Mesenchymal stem cell (in vitro differentiated cells and primary cell): Measurements from ENCODE around the gene AKT2.
A peak's percentile ranks its signal among the peaks of the same experiment; 100 is the strongest.

ENCODE experiments used
- DNase-seq: peaks from one replicate; pipeline ENCODE4 v3.0.0-alpha.2; 2013
- H2AFZ ChIP-seq: one replicate; pipeline ENCODE4 v1.6.1; 2013; ENCODE audit warnings: low read depth, mild to moderate bottlenecking, control low read depth, inconsistent platforms, low read length, moderate library complexity
- H2AK5ac ChIP-seq: 2 replicates; pipeline ENCODE4 v1.6.1; 2013; ENCODE audit warnings: low read length, moderate library complexity, mild to moderate bottlenecking, inconsistent platforms; ENCODE audit not compliant: severe bottlenecking
- H2BK120ac ChIP-seq: one replicate; pipeline ENCODE4 v1.6.1; 2013; ENCODE audit warnings: low read depth, mild to moderate bottlenecking, inconsistent platforms, low read length, moderate library complexity
- H2BK12ac ChIP-seq, 2 experiments: one replicate each; pipeline ENCODE4 v1.6.1; 2013; ENCODE audit warnings: inconsistent platforms in 2 of 2, low read length in 2 of 2, mild to moderate bottlenecking in 2 of 2, moderate library complexity in 2 of 2, control low read depth in 1 of 2
- H2BK15ac ChIP-seq: one replicate; pipeline ENCODE4 v1.6.1; 2013; ENCODE audit warnings: mild to moderate bottlenecking, low read depth, inconsistent platforms; ENCODE audit not compliant: poor library complexity, severe bottlenecking
- H2BK5ac ChIP-seq: 2 replicates; pipeline ENCODE4 v1.6.1; 2013; ENCODE audit warnings: low read depth, mild to moderate bottlenecking, low read length, control low read depth, inconsistent platforms; ENCODE audit not compliant: poor library complexity, severe bottlenecking
- H3K14ac ChIP-seq, 2 experiments: one replicate each; pipeline ENCODE4 v1.6.1; 2013; ENCODE audit warnings: inconsistent platforms in 2 of 2, low read length in 2 of 2, control low read depth in 1 of 2, mild to moderate bottlenecking in 1 of 2, moderate library complexity in 1 of 2
- H3K18ac ChIP-seq, 2 experiments: one replicate each; pipeline ENCODE4 v1.6.1; 2013; ENCODE audit warnings: inconsistent platforms in 2 of 2, low read length in 2 of 2, control low read depth in 1 of 2, low read depth in 1 of 2, mild to moderate bottlenecking in 1 of 2
- H3K23ac ChIP-seq, 2 experiments: one replicate each; pipeline ENCODE4 v1.6.1; 2013; ENCODE audit warnings: inconsistent platforms in 2 of 2, low read length in 2 of 2, mild to moderate bottlenecking in 2 of 2, moderate library complexity in 2 of 2, control low read depth in 1 of 2
- H3K27ac ChIP-seq: 2 replicates; pipeline ENCODE4 v1.5.1; 2013; ENCODE audit warnings: mild to moderate bottlenecking, moderate library complexity, low read length, control low read depth, inconsistent platforms; ENCODE audit not compliant: poor library complexity, severe bottlenecking
- H3K27me3 ChIP-seq, 2 experiments: 2 replicates each; pipeline versions ENCODE4 v1.6.1 to v1.7.0; 2013; ENCODE audit warnings: low read length in 2 of 2, mild to moderate bottlenecking in 2 of 2, moderate library complexity in 2 of 2, control low read depth in 1 of 2, inconsistent platforms in 1 of 2; ENCODE audit not compliant: control insufficient read depth in 1 of 2, insufficient read depth in 1 of 2
- H3K36me3 ChIP-seq, 2 experiments: 2 replicates each; pipeline versions ENCODE4 v1.6.1 to v1.7.0; 2013; ENCODE audit warnings: low read length in 2 of 2, control low read depth in 1 of 2, inconsistent platforms in 1 of 2, low read depth in 1 of 2, mild to moderate bottlenecking in 1 of 2; ENCODE audit not compliant: insufficient read depth in 2 of 2, control insufficient read depth in 1 of 2
- H3K4ac ChIP-seq, 2 experiments: one replicate each; pipeline ENCODE4 v1.6.1; 2013; ENCODE audit warnings: inconsistent platforms in 2 of 2, low read length in 2 of 2, mild to moderate bottlenecking in 2 of 2, moderate library complexity in 2 of 2, control low read depth in 1 of 2, low read depth in 1 of 2
- H3K4me1 ChIP-seq: 2 replicates; pipeline ENCODE4 v1.6.1; 2013; ENCODE audit warnings: low read depth, low read length, control low read depth; ENCODE audit not compliant: control insufficient read depth, insufficient read depth
- H3K4me2 ChIP-seq: 2 replicates; pipeline ENCODE4 v1.6.1; 2013; ENCODE audit warnings: low read length, mild to moderate bottlenecking, inconsistent platforms; ENCODE audit not compliant: poor library complexity, severe bottlenecking
- H3K4me3 ChIP-seq, 2 experiments: 2 replicates each; pipeline versions ENCODE4 v1.5.1 to v1.7.0; 2013; ENCODE audit warnings: low read length in 2 of 2, mild to moderate bottlenecking in 2 of 2, control low read depth in 1 of 2, low read depth in 1 of 2; ENCODE audit not compliant: insufficient read depth in 1 of 2
- H3K79me1 ChIP-seq: replicated peaks from 2 replicates; pipeline ENCODE4 v1.6.1; 2013; ENCODE audit warnings: mild to moderate bottlenecking, control low read depth, low read length, inconsistent platforms; ENCODE audit not compliant: poor library complexity, severe bottlenecking
- H3K9ac ChIP-seq: 2 replicates; pipeline ENCODE4 v1.7.0; 2013; ENCODE audit warnings: mild to moderate bottlenecking, low read length, moderate library complexity
- H3K9me3 ChIP-seq: 2 replicates; pipeline ENCODE4 v1.7.0; 2013; ENCODE audit warnings: mild to moderate bottlenecking, low read length; ENCODE audit not compliant: control insufficient read depth
- H4K8ac ChIP-seq: one replicate; pipeline ENCODE4 v1.6.1; 2013; ENCODE audit warnings: inconsistent platforms, mild to moderate bottlenecking, low read length, moderate library complexity
- H4K91ac ChIP-seq: one replicate; pipeline ENCODE4 v1.6.1; 2013; ENCODE audit warnings: mild to moderate bottlenecking, low read length, inconsistent platforms
- WGBS: methylation state at CpG from one replicate; pipeline ENCODE4 v1.1.7; 2013; ENCODE audit warnings: mixed read lengths; 5-methylcytosine and 5-hydroxymethylcytosine counted together

AKT2 gene

DNA sequence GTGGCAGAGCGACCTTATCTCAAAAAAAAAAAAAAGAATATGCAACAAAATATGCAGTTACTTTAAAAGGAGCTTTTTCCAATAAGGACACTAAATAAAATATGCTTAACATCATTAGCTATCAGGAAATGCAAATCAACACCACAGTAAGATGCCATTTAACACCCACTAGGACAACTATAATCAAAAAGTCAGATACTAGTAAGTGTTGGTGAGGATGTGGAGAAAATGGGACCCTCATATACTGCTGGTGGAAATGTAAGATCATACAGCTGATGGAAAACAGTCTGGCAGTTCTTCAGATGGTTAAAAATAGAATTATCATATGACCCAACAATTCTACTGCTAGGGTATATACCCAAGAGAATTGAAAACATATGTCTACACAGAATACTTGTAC lies 24.5 kb upstream of the AKT2 start:
- Histone ChIP-seq H2BK15ac (no peak overlapping the region), H3K9me3 (no peaks in the 10 kb centered on the region), H3K36me3 (peaks cover 0 to 5% of the 10 kb centered on the region in 2 experiments), H3K27me3 (no peaks in the 10 kb centered on the region), H3K79me1 (peaks cover 1% of the 10 kb centered on the region), H2BK12ac (no peak overlapping the region), H2BK5ac (no peak overlapping the region), H3K4me3 (no peak overlapping the region), H2AK5ac (no peak overlapping the region), H3K4me2 (no peak overlapping the region), H3K27ac (no peak overlapping the region), H2AFZ (no peak overlapping the region), H2BK120ac (no peak overlapping the region), H3K4me1 (no peaks in the 10 kb centered on the region), H4K91ac (no peak overlapping the region), H3K23ac (no peak overlapping the region), H3K4ac (no peak overlapping the region), H3K9ac (no peak overlapping the region), H3K18ac (no peak overlapping the region), H4K8ac (no peak overlapping the region), H3K14ac (no peak overlapping the region)
- no peak for DNase-seq
- WGBS = no CpG with 5 or more reads among the region's 1 CpG

DNA sequence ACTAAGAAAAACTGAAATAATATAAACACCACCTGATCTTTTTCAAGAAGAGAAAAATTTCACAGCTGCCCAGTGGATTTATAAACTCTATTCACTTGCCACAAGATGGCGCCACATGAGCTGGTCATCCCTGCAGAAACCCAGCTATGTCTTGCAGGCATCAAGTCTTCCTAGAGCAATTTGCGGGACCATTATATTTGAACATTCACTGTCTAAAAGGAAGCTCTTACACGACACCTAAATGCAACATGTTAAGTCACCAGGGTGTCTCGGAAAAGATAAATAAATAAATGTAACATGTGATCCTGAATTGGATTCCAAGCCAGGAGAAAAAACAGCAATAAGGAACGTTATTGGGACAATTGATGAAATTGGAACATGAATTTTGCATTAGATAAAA lies 20.3 kb upstream of the AKT2 start:
- H2BK15ac ChIP-seq = no peak overlapping the region
- H3K4me3 ChIP-seq = no peak overlapping the region
- no peak overlapping the region for H3K23ac ChIP-seq
- H3K27me3 ChIP-seq = no peaks in the 10 kb centered on the region
- H3K9ac ChIP-seq = no peak overlapping the region
- no peak overlapping the region for H4K8ac ChIP-seq
- no peak overlapping the region for H3K18ac ChIP-seq
- no peaks in the 10 kb centered on the region for H3K9me3 ChIP-seq
- H2BK5ac ChIP-seq = no peak overlapping the region
- no peaks in the 10 kb centered on the region for H3K79me1 ChIP-seq
- H3K4me2 ChIP-seq = no peak overlapping the region
- no peak overlapping the region for H3K27ac ChIP-seq
- H3K4ac ChIP-seq = no peak overlapping the region
- 26% methylated on average over 5 of the region's 5 CpGs for WGBS
- H2BK120ac ChIP-seq = no peak overlapping the region
- DNase-seq = peak; percentile 86
- H4K91ac ChIP-seq = no peak overlapping the region
- H3K14ac ChIP-seq = no peak overlapping the region
- no peaks in the 10 kb centered on the region for H3K36me3 ChIP-seq
- no peak overlapping the region for H2AFZ ChIP-seq
- H2AK5ac ChIP-seq = no peak overlapping the region
- no peak overlapping the region for H2BK12ac ChIP-seq
- peaks cover 2% of the 10 kb centered on the region for H3K4me1 ChIP-seq

DNA sequence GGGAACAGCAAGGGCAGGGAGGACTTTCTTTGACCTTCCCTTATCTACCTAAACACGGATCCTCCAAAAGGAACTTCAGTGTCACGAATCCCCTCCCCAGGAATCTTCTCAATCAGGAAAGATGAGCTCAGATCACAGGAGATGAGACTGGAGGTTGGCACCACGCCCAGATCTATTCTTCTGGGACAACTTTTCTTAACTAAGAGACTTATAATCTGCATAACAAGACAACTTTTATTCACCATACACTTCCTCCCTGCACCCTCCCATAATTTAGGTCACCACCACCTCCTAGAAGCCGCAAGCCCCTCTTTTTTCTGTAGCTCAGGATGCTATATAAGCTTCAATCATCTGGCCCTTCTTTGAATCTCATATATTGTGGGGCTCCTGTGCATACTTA lies 19.2 kb upstream of the AKT2 start:
- Histone ChIP-seq H3K9ac (peak overlapping the region; percentile 31), H3K4me2 (no peak overlapping the region), H3K14ac (no peak overlapping the region), H2AFZ (no peak overlapping the region), H3K18ac (no peak overlapping the region), H2BK120ac (no peak overlapping the region), H3K27ac (no peak overlapping the region), H2BK5ac (no peak overlapping the region), H3K79me1 (no peaks in the 10 kb centered on the region), H3K23ac (no peak overlapping the region), H2AK5ac (no peak overlapping the region), H2BK15ac (no peak overlapping the region), H3K9me3 (no peaks in the 10 kb centered on the region), H3K36me3 (no peaks in the 10 kb centered on the region), H4K8ac (no peak overlapping the region), H3K27me3 (no peaks in the 10 kb centered on the region), H3K4me1 (peaks cover 2% of the 10 kb centered on the region), H2BK12ac (no peak overlapping the region), H3K4ac (no peak overlapping the region), H3K4me3 (no peak overlapping the region), H4K91ac (no peak overlapping the region)
- no peak for DNase-seq
- 68% methylated on average over 4 of the region's 4 CpGs for WGBS

- Histone ChIP-seq H3K4me2 (no peak overlapping the region), H3K79me1 (no peaks in the 10 kb centered on the region), H3K23ac (no peak overlapping the region), H3K9ac (peak overlapping the region; percentile 31), H3K27ac (no peak overlapping the region), H4K91ac (no peak overlapping the region), H3K4ac (no peak overlapping the region), H3K27me3 (no peaks in the 10 kb centered on the region), H2BK12ac (no peak overlapping the region), H3K4me1 (peaks cover 2% of the 10 kb centered on the region), H2BK15ac (no peak overlapping the region), H3K4me3 (no peak overlapping the region), H3K14ac (no peak overlapping the region), H3K36me3 (no peaks in the 10 kb centered on the region), H4K8ac (no peak overlapping the region), H2BK5ac (no peak overlapping the region), H2AFZ (no peak overlapping the region), H3K9me3 (no peaks in the 10 kb centered on the region), H2BK120ac (no peak overlapping the region), H2AK5ac (no peak overlapping the region), H3K18ac (no peak overlapping the region)
- WGBS = 100% methylated on average over 2 of the region's 2 CpGs
- DNase-seq = no peak
Measured at GRCh38 chr19:40303765-40304164, 18.6 kb upstream of the AKT2 start.
